Islet of Langerhans (tissue), 1 donor: ENCODE results near the gene PFN4.
"Not testable (repeated sequence)": the region's sequence is repeated elsewhere in the genome, so short reads cannot be mapped to it uniquely, and the experiment has no call there.

ENCODE experiments used
- FAIRE-seq: peaks from one replicate; lab custom pipeline; 2011; peaks lifted over from hg19 to GRCh38; lab: Jason Lieb, UNC

Gene PFN4

DNA sequence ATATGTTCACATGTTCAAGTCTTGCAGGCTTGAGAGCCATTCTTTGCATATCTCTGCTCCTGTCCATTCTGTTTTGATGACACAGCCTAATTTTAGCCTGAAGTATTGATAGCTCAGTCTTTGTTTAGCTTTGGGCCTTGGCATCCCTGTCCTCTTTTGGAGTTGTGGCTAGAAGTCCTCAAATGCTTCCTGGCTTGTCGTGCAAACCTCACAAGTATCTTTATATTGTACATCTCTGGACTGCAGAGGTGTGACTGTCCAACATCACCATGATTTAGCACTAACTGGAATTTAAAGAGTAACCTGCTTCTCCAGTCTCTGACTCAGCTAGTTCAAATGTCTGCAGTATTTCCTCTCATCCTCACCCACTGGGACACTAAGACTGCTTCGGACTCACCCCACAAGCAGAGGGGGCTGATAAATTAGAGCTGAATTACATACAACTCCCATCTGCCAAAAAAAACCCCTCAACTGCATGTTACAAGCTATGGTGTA is 11.7 kb downstream of the PFN4 start:
- no peak for FAIRE-seq

DNA sequence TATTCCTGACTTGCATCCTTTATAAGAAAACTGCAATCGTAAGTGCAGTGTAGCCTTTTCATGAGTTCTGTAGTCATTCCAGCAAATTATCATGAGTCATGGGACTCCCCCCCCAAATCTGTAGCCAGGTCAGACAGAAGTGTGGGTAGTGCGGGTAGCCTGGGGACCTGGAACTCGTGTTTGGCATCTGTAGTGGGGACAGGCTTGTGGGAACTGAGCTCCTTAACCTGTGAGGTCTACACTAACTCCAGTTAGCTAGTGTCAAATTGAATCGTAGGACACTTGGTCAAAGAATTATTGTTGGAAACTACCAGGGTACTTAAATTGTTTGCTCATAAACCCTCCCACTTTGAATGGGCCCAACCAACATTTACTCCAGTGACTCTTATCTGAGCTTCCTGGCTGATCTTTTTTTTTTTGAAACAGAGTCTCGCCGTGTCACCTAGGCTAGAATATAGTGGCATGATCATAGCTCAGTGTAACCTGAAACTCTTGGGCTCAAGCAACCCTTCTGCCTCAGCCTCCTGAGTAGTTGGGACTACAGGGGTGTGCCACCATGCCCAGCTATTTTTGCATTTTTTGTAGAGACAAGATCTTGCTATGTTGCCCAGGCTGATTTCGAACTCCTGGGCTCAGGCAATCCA is 12.4 kb downstream of the PFN4 start:
- FAIRE-seq: no peak

DNA sequence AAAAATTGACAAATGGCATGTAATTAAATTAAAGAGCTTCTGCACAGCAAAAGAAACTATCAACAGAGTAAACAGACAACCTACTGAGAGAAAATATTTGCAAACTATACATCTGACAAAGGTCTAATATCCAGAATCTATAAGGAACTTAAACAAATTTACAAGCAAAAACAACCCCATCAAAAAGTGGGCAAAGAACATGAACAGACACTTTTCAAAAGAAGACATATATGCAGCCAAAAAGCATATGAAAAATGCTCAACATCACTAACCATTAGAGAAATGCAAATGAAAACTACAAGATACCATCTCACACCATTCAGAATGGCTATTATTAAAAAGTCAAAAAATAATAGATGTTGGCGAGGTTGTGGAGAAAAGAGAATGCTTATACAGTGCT is 13.7 kb downstream of the PFN4 start:
- not testable (repeated sequence) for FAIRE-seq

DNA sequence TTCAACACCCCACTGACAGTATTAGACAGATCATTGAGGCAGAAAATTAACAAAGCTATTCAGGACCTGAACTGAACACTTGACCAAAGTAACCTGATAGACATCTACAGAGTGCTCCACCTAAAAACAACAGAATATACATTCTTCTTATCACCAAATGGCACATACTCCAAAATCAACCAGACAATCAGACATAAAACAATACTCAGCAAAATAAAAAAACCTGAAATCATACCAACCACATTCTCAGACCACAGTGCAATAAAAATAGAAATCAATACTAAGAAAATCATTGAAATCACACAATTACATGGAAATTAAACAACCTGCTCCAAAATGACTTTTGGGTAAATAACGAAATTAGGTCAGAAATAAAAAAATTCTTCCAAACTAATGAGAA is 15.8 kb downstream of the PFN4 start:
- FAIRE-seq: no peak

DNA sequence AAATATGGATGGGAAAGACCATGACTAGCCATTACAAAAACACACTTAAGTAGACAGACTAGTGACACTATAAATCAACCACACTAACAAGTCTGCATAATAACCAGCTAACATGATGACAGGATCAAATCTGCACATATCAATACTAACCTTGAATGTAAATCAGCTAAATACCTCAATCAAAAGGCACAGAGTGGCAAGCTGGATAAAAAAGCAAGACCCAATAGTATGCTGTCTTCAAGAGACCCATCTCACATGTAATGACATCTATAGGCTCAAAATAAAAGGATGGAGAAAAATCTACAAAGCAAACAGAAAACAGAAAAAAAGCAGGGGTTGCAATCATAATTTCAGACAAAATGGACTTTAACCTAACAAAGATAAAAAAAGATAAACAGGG is 16.3 kb downstream of the PFN4 start:
- FAIRE-seq: no peak

DNA sequence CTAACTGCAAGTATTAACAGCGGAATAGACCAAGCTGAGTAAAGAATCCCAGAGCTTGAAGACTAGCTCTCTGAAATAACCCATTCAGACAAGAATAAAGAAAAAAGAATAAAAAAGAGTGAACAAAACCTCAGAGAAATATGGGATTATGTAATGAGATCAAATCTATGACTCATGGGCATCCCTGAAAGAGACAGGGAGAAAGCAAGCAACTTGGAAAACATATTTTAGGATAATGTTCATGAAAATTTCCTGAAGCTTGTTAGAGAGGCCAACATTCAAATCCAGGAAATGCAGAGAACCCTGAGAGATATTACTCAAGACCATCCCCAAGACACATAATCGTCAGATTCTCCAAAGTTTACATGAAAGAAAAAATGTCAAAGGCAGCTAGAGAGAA is 17.3 kb downstream of the PFN4 start:
- FAIRE-seq: no peak

DNA sequence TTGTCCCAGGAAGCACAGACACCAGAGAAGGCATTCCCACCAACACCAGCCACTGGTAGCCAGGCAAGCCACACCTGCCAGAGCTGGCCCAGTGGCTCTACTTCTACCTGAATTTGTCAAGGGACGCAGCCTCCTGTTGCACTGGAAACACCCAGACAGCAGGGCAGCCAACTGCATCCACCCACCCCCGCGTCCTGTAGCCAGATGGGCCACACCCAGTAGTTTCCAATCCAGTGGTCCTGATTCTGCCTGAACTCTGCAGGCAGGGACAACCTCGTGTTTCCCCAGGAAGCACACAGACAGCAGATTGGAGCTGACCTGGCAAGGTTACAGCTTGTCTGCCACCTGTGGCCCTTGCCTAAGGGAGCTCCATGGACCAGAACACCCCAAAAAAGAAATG is 18.2 kb downstream of the PFN4 start:
- no peak for FAIRE-seq

DNA sequence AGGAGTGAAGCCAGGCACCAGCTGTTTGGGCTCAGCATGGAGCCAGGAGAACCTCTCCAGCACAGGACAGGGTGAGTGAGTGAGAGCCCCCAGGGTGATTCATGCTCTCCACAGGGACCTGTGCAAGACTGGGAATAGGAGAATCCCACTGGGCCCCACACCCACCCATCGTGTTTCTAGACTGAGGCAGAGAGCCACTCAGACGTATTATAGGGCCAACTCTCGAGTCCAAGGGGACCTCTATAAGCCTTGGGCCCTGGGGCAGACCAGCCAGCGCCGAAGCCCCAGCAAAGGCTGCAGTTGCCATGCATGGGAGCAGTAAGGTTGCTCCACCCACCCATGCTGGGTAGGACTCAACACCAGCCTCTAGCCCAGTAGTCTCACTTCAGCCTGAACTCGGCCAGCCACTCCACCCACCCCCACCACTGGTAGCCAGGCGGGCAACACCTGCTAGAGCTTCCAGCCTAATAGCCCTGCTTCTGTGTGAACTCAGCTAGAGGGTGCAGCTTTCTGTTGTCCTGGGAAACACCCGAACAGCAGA is 19.0 kb downstream of the PFN4 start:
- no peak for FAIRE-seq

DNA sequence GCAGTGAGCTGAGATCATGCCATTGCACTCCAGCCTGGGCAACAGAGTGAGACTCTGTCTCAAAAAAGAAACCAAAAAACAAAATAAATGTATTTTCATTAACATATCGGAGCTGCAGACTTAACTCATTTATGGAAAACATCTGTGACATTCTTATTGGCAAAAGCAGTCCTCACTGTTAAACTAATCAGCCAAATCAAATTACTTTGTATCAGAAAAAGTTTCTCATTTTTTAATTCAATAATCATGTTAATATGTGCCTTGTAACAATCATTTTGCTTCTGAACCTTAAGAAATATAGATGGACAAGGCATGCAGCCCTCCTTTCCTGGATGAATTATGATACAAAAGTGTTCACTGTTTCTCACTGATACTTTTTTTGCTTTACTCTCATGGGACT is 20.5 kb downstream of the PFN4 start:
- FAIRE-seq: no peak

DNA sequence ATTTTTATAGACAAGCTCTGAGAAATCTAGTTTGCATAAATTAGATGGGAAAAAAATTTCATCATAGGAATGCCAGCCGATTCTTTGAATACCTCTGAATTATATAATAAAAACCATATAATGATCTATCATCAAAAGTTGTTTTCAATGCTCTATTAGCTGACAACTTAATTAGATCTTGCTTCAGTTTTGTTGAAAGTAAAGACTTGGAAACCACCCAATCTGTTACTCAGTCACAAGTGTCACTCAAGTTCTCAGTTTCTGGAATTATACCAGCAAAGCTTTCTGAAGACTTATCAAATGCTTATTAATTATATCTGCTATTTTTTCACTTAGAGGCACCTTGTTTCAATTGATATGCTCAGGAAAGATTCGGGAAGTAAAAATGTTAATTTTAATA is 21.1 kb downstream of the PFN4 start:
- FAIRE-seq: no peak

DNA sequence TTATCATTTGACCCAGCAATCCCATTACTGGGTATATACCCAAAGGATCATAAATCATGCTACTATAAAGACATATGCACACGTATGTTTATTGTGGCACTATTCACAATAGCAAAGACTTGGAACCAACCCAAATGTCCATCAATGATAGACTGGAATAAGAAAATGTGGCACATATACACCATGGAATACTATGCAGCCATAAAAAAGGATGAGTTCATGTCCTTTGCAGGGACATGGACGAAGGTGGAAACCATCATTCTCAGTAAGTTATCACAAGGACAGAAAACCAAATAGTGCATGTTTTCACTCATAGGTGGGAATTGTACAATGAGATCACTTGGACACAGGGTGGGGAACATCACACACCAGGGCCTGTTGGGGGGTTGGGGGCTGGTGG is 22.4 kb downstream of the PFN4 start:
- not testable (repeated sequence) for FAIRE-seq

DNA sequence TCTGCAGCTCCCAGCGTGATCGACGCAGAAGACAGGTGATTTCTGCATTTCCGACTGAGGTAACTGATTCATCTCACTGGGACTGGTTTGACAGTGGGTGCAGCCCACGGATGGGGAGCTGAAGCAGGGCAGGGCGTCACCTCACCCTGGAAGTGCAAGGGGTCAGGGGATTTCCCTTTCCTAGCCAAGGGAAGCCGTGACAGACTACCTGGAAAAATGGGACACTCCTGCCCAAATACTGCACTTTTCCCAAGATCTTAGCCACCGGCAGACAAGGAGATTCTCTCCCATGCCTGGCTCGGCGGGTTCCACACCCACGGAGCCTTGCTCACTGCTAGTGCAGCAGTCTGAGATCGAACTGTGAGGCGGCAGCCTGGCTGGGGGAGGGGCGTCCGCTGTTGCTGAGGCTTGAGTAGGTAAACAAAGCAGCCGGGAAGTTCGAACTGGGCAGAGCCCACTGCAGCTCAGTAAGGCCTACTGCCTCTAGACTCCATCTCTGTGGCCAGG is 27.9 kb downstream of the PFN4 start:
- not testable (repeated sequence) for FAIRE-seq

DNA sequence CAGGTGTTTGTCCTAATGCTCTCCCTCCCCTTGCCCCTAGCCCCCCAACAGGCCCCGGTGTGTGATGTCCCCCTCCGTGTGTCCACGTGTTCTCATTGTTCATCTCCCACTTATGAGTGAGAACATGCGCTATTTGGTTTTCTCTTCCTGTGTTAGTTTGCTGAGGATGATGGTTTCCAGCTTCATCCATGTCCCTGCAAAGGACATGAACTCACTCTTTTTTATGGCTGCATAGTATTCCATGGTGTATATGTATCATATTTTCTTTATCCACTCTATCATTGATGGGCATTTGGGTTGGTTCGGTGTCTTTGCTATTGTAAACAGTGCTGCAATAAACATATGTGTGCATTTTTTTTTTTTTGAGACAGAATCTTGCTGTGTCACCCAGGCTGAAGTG is 29.9 kb downstream of the PFN4 start:
- not testable (repeated sequence) for FAIRE-seq

DNA sequence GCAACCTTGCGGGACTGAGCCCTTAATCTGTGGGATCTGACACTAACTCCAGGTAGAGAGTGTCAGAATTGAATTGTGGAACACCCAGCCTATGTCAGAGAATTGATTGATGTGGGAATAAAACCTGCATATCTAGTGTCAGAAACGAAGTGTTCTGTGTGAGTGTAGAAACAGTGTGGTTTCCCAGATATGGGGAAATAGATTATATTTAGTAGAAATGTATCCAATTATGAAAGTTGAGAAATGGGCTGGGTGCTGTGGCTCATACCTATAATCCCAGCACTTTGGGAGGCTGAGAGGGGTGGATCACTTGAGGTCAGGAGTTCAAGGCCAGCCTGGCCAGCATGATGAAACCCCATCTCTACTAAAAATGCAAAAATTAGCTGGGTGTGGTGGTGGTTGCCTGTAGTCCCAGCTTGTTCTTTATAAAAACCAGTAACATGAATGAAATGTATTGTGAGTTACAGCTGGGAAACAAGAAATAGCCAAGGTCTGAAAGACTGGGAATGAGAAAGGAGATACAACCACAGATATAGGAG is 34.2 kb downstream of the PFN4 start:
- FAIRE-seq: no peak

DNA sequence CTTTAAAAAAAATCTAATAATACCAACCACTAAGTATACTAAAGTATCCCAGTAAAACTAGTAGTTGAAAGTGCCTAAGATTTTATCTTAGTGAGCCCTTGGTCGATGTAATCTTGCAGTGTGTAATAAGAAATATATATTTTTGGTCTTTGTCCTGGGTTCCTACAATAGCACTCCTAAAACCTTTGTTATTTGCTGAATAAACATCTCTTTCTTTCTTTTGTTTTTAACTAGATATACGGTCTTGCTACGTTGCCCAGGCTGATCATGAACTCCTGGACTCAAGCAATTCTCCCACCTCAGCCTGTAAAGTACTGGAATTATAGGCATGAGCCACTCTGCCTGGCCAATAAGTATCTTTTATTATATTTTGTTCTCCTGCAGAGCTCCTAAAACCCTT is 36.1 kb downstream of the PFN4 start:
- FAIRE-seq: no peak

DNA sequence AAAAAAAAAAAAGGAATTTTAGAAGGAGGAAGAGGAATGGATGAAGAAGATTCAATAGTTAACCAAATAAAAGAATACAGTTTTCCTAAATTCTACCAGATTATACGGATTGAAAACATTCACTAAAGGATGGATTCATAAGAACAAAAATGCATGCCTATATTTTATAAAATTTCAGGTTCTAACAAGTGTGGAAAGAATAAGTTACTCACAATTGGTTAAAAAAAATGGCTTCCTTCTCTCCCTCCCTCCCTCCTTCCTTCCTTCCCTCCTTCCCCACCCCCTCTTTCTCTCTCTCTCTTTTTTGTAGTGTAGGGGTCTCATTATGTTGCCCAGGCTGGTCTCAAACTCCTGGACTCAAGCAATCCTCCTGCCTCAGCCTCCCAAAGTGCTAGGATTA is 36.9 kb downstream of the PFN4 start:
- no peak for FAIRE-seq

DNA sequence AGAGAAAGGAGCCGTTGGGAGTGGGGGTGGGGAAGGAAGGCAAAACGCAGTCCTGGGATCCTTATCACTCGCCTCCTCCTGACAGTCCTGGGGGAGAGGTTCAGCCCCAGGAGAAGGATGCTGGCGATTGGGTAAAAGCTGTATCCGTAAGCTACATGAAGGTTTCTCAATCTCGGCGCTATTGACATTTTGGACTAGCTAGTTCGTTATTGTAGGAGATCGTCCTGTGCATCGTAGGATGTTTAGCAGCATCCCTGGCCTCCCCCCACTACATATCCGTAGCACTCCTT is 38.0 kb downstream of the PFN4 start:
- no peak for FAIRE-seq

DNA sequence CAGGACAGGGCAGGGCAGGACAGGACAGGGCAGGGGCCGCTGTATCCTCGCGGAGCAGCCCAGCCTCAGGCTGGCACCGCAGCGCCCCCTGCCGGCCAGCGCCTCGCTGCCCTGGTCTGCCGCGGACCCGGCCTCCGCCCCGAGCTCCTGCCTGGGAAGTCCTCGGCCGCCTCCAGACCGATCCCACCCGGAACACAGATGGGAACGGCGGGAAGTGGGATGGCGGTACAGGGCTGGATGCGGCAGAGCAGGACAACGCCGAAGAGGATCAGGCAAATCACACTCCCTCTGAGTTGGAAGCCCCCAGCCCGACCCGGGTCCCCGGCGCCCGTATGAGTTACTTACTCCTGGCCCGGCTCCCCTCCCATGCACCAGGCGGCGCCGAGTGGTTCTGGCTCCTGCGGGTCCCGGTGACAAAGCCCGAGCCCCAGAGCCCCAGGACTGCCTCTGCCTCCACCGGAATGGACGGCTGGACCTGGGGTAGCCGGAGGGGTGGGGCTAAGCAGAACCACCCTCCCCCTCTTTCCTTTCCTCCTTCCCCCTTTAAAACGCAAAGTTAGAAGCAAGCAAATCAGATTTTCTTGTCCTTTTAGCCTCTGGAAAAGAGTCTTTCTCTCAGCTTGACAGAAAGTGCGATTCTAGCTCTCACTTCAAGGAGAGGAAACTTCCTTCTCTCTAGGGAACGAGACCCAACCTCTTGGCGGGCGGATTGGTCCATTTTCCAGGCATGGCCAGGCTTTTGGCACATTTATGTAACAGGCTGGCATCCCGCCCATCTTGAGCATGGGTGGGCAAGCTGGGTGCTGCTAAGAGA is 38.5 kb downstream of the PFN4 start, which contains the start of gene TP53I3:
TSS of gene TP53I3 (minus strand) at position 449 of the 814 bp plus-strand sequence. CDS start 508 bp downstream, outside the sequence.
- FAIRE-seq: no peak

DNA sequence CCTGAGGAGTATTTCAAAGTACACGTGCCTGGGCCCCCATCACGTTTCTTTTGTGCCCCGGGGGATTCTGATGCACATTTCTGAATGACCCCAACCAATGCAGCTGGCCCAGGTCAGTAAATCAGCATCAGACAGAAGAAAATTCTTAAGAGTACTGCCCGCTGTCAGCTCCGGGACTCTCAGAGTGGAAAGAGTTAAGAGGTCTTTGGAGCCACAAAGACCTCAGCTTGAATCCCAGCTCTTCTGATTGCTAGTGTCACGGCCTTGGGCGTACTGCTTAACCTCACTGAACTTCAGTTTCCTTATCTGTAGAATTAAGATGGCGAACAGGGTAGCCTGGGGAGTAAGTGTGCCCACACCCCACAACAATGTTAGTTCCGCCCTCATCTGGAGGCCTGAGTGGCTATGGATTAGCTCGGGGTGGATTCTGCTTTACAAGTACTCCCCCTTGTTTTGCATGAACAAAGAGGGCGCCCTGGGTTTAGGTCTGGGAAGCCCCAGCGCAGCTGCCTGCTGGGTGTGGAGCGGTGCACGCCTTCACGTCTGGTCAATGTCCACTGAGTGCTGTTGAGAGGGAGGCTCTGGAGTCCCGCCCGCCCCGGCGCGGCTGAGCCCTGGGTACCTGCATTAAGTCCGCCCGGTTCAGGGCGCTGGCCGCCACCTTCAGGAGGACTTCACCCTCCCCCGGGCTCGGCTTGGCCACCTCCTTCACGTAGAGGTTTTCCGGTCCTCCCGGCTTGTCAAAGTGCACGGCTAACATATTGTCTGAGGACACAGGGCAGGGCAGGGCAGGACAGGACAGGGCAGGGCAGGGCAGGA is 39.4 kb downstream of the PFN4 start:
- FAIRE-seq: no peak

DNA sequence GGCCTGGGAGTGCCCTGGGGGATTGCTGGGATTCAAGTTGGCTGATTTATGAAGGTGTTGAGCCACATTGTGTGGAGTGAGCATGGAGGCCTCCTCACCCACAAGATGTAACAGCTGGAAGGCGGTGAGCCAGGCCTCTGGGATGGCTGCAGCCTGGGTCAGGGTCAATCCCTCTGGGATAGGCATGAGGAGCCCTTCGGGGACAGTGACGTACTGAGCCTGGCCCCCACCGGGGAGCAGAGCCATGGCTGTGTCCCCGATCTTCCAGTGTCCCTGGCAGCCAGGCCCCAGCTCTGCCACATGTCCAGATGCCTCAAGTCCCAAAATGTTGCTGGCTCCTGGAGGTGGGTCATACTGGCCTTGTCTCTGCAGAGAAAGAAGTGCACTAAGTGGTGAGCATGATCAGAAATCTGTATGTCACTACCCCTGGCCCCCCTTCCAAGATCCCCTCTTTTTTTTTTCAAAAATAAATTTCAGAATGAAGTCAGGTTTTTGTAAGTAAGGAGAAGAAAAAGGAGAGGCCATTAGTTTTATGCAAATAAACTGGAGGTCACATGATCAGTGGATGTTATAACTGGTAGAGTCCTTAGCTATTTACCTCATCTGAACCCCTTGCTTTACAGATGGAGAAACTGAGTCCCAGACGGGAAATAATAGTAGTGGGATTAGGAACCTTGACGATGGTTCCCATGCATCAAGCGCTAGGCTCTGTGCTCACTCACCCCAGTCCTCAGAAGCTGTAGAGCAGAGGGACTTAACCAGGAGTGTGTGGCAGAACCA is 40.2 kb downstream of the PFN4 start:
- no peak for FAIRE-seq

DNA sequence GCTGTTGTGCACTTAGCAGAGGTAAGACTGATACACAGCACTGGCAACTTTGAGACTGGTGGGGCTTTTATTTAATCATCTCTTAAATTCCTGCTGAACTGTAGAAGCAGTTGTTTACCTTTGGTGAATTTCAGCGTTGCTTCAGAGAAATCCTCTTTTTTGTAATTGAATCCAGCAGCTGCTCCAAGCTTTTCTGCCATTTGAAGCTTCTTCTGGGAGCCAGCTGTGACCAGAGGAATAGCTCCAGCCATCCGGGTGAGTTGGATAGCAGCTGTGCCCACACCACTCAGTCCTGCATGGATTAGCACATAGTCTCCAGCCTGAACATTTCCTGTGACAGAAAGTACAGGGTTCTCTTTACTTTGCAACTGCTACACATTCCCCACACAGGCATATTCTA is 42.4 kb downstream of the PFN4 start:
- no peak for FAIRE-seq

DNA sequence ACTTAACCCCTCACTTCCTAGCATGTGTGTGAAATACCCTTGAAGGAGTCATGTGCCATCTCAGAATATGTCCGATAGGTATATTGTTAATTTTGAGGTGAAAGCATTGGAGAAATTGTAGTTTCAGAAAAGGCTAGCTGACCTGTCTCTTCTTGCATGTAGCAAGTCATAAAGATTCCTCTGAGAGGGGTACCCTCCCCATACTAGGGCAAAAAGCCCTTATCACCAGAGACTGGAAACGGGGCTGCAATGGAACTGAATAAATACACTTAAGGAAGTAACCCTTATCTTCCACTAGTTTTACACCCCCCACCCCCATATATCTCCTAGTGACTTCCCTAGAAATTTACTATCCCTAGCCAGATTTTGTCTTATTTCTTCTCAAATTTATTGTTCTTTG is 45.3 kb downstream of the PFN4 start:
- FAIRE-seq: no peak
